PC-3 (cell line): ENCODE measurements around the gene ATP7A. TPM values are rescaled to one million over a fixed set of nuclear protein-coding genes. Genes with fewer than 3 reads are reported as not detected.

Experiments used
- ATAC-seq: fragments of 200-7000 bp; cut with Tn5 transposase; 2 replicates; pipeline ENCODE4 v1.9.1; 2020; ENCODE audit warnings: mild to moderate bottlenecking, moderate library complexity
- BruUV-seq: library from RNA; stranded (reverse); fragments of 400-500 nt; replicated peaks from 2 replicates; lab custom pipeline; 2021; lab: Mats Ljungman, UMichigan
- CTCF ChIA-PET: fragments of 300-600 bp; sonication (Branson Sonifier 250); formaldehyde crosslinking; loops from one replicate; lab custom pipeline; 2022; ENCODE audit warnings: antibody characterized with exemption; lab: Charles Lee
- POLR2A ChIA-PET: fragments of 300-600 bp; sonication (Branson Sonifier 250); formaldehyde crosslinking; loops from one replicate; lab custom pipeline; 2022; ENCODE audit warnings: antibody characterized with exemption; ENCODE audit not compliant: unreplicated experiment; lab: Charles Lee
- DNase-seq: peaks from one replicate; pipeline ENCODE4 v3.0.0-alpha.2; 2015
- H2AFZ ChIP-seq: fragments of 300-600 bp; sonication (generic); 2 replicates; pipeline ENCODE4 v1.6.0; 2016; ENCODE audit warnings: antibody characterized with exemption, low read length
- H3F3A ChIP-seq: fragments of 300-600 bp; sonication (generic); one replicate; pipeline ENCODE4 v1.6.0; 2017; ENCODE audit warnings: antibody characterized with exemption, low read length, control low read depth, mild to moderate bottlenecking; ENCODE audit not compliant: unreplicated experiment
- H3K27ac ChIP-seq: fragments of 300-600 bp; sonication (generic); 2 replicates; pipeline ENCODE4 v1.5.1; 2016; ENCODE audit warnings: mild to moderate bottlenecking, low read length
- H3K27me3 ChIP-seq: fragments of 300-600 bp; sonication (generic); 2 replicates; pipeline ENCODE4 v1.6.1; 2016; ENCODE audit warnings: low read length, mixed read lengths
- H3K36me3 ChIP-seq: fragments of 300-600 bp; sonication (generic); 2 replicates; pipeline ENCODE4 v1.6.1; 2016; ENCODE audit warnings: low read depth, mixed run types, low read length, mixed read lengths
- H3K4me1 ChIP-seq: fragments of 300-600 bp; sonication (generic); 2 replicates; pipeline ENCODE4 v1.5.1; 2016; ENCODE audit warnings: low read length; ENCODE audit not compliant: insufficient read depth
- H3K4me2 ChIP-seq: fragments of 300-600 bp; sonication (generic); 2 replicates; pipeline ENCODE4 v1.6.0; 2016; ENCODE audit warnings: low read length
- H3K4me3 ChIP-seq: fragments of 300-600 bp; sonication (generic); 2 replicates; pipeline ENCODE4 v1.5.1; 2016; ENCODE audit warnings: mild to moderate bottlenecking, low read length, mixed read lengths
- H3K79me2 ChIP-seq: fragments of 300-600 bp; sonication (generic); 2 replicates; pipeline ENCODE4 v1.6.1; 2017; ENCODE audit warnings: low read length, mixed read lengths
- H3K9ac ChIP-seq: fragments of 300-600 bp; sonication (generic); 2 replicates; pipeline ENCODE4 v1.6.0; 2016; ENCODE audit warnings: mild to moderate bottlenecking, low read length
- H3K9me2 ChIP-seq: fragments of 300-600 bp; sonication (generic); replicated peaks from 2 replicates; pipeline ENCODE4 v1.6.1; 2016; ENCODE audit warnings: mixed run types, low read length, mixed read lengths
- H3K9me3 ChIP-seq: fragments of 300-600 bp; sonication (generic); 2 replicates; pipeline ENCODE4 v1.6.1; 2016; ENCODE audit warnings: low read length, mixed read lengths
- H4K20me1 ChIP-seq: fragments of 300-600 bp; sonication (generic); 2 replicates; pipeline ENCODE4 v1.6.1; 2016; ENCODE audit warnings: low read length, mixed read lengths
- CTCF ChIP-seq: fragments of 300-600 bp; sonication (generic); conservative IDR thresholded peaks from 2 replicates; pipeline ENCODE4 v1.5.1; 2017; ENCODE audit warnings: antibody characterized with exemption, low read depth, mild to moderate bottlenecking, low read length
- EZH2 ChIP-seq: fragments of 300-600 bp; sonication (generic); IDR thresholded peaks from one replicate; pipeline ENCODE4 v1.6.1; 2017; ENCODE audit warnings: antibody characterized with exemption, mild to moderate bottlenecking, low read length; ENCODE audit not compliant: unreplicated experiment
- EZH2phosphoT487 ChIP-seq: fragments of 300-600 bp; sonication (generic); IDR thresholded peaks from 2 replicates; pipeline ENCODE4 v1.6.1; 2018; ENCODE audit warnings: mild to moderate bottlenecking, antibody characterized with exemption, low read length, borderline replicate concordance
- intact Hi-C: fragments of 100-400 bp; cut with micrococcal nuclease; formaldehyde crosslinking; loops from 2 replicates; pipeline ENCODE4 v1.9.0; 2023
- total RNA-seq: library from RNA; depleted of rRNA; stranded (reverse); fragments of >200 nt; gene quantifications from 2 replicates; pipeline ENCODE4 v1.2.3, GENCODE V29; 2014

Gene ATP7A
- total RNA-seq, 1 experiment from 2014 or later: 3.4 TPM

GRCh38 chrX:77966361-77966760, 55.9 kb downstream of the ATP7A start:
- H3K27me3 ChIP-seq: no peaks in the 10 kb centered on the region
- CTCF ChIA-PET: no interaction called here

DNA sequence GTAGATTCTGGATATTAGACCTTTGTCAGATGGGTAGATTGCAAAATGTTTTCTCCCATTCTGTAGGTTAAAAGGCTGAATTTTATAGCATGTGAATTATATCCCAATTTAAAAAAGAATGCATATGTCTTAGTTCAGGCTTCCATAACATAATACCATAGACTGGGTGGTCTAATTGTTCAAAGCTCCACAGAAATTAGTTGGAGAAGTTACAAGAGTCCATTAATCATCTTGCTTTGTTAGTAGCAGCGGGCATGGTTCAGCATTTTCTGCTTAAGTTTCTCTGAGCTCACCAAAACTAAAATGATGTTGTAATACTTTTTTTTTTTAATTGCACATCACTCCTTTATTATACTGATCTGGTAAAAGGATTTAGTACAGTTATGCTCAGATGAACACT, 57.1 kb downstream of the ATP7A start:
- H3K4me1 ChIP-seq: no peaks in the 10 kb centered on the region
- no peak for DNase-seq
- no peak overlapping the region for H2AFZ ChIP-seq
- ChIA-PET CTCF (no interaction called here), POLR2A (no interaction called here)
- intact Hi-C loops: no loop called here
- H3K27ac ChIP-seq: no peak overlapping the region
- H3K79me2 ChIP-seq: no peaks in the 10 kb centered on the region
- no peak for ATAC-seq
- TF ChIP-seq EZH2phosphoT487: no peak
- TF ChIP-seq CTCF: no peak
- no peak for TF ChIP-seq EZH2
- no peak overlapping the region for H3K4me3 ChIP-seq
- no peak overlapping the region for H3K9ac ChIP-seq
- H3K9me3 ChIP-seq: no peaks in the 10 kb centered on the region
- no peaks in the 10 kb centered on the region for H3K27me3 ChIP-seq
- H3K36me3 ChIP-seq: no peaks in the 10 kb centered on the region
- H3K4me2 ChIP-seq: no peak overlapping the region
- H4K20me1 ChIP-seq: no peaks in the 10 kb centered on the region
- H3K9me2 ChIP-seq: no peaks in the 10 kb centered on the region
- H3F3A ChIP-seq: no peaks in the 10 kb centered on the region
- no TSS peak for BruUV-seq

More at GRCh38 chrX:77966361-77966760, 55.9 kb downstream of the ATP7A start:
- Histone ChIP-seq H3K79me2 (no peaks in the 10 kb centered on the region), H4K20me1 (no peaks in the 10 kb centered on the region), H3K4me1 (no peaks in the 10 kb centered on the region), H3K4me3 (no peak overlapping the region), H2AFZ (no peak overlapping the region), H3F3A (no peaks in the 10 kb centered on the region), H3K9me3 (no peaks in the 10 kb centered on the region), H3K9me2 (no peaks in the 10 kb centered on the region), H3K27ac (no peak overlapping the region), H3K36me3 (no peaks in the 10 kb centered on the region), H3K4me2 (no peak overlapping the region), H3K9ac (no peak overlapping the region)
- DNase-seq (no peak), ATAC-seq (no peak)
- intact Hi-C loops: no loop called here
- no TSS peak for BruUV-seq
- TF ChIP-seq EZH2phosphoT487: no peak
- TF ChIP-seq EZH2: no peak
- no peak for TF ChIP-seq CTCF
- POLR2A ChIA-PET: no interaction called here

DNA sequence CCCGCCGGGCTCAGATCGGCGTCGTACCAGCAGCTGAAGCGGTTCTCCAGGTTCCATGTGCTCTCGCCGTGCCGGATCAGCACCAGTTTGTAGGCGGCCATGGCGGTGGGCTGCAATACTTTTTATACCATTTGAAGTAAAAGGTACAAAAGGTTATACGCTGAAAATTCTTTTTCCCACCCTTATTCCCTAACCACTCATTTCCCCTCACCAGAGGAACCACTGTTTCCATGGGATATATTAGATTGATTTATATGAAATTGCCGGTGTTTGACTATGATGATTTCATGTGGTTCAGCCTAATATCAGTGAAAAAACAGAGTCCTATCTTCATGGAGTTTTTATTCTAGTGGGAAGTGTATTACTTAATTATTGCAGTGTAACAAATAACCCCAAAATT, 59.0 kb downstream of the ATP7A start, which contains the start of gene PGAM4:
Gene PGAM4, minus strand, starts transcription at position 101 of the 400 bp plus-strand sequence. Its CDS starts 0 bp downstream, at position 101.
- Histone ChIP-seq H3K27ac (no peak within 1 kb of the TSS), H3K9me2 (no peaks in the 10 kb centered on the region), H3K4me2 (no peak within 1 kb of the TSS), H3K4me1 (no peaks in the 10 kb centered on the region), H2AFZ (no peak within 1 kb of the TSS), H3K79me2 (no peaks in the 10 kb centered on the region), H3F3A (no peaks in the 10 kb centered on the region), H3K36me3 (no peaks in the 10 kb centered on the region), H3K4me3 (no peak within 1 kb of the TSS), H4K20me1 (no peaks in the 10 kb centered on the region), H3K9me3 (no peaks in the 10 kb centered on the region), H3K27me3 (no peaks in the 10 kb centered on the region), H3K9ac (no peak within 1 kb of the TSS)
- ChIA-PET CTCF (no interaction called here), POLR2A (no interaction called here)
- TF ChIP-seq CTCF: no peak
- TF ChIP-seq EZH2: no peak
- no peak for TF ChIP-seq EZH2phosphoT487
- DNase-seq: no peak
- no TSS peak for BruUV-seq
- intact Hi-C loops: no loop called here
- no peak for ATAC-seq
